ENCODE data around the gene ANKRD65. TPM values are rescaled to one million over a fixed set of nuclear protein-coding genes. Genes with fewer than 3 reads are reported as not detected.
"Not testable (repeated sequence)": the region's sequence is repeated elsewhere in the genome, so short reads cannot be mapped to it uniquely, and the experiment has no call there.

ANKRD65 gene
- total and polyA plus RNA-seq, 12 donors: 0.22 to 3.4 (median 1.6) TPM

DNA sequence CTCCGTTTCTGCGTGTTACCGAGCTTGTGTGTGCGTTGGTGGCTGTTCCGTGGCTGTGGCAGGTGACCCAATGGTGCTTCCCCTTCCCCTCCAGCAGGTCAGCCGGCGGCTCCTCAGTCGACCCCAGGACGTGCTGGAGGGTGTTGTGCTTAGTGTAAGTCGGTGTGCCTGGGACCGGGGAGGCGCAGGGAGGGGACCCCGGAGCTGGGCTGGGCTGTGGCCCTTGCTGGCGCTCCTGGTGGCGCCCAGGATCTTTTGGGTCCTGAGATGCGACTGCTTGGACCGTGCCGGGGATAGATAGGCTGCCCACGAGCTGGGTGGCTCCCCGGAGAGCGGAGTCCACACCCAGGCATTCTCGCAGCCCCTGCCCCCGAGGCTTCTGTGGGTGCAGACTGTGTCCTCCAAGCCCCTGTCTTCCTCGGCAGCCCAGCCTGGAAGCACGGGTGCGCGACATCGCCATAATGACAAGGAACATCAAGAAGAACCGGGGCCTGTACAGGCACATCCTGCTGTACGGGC is 34.3 kb upstream of the ANKRD65 start:
- no peak for DNase-seq
- Histone ChIP-seq H3K27ac (no peak overlapping the region), H3K27me3 (no peaks in the 10 kb centered on the region), H3K9me3 (replicated peaks in 1 of 3) (no peaks in the 10 kb centered on the region), H3K4me1 (replicated peaks in 1 of 2) (no peaks in the 10 kb centered on the region), H3K36me3 (replicated peaks in 1 of 2) (no peaks in the 10 kb centered on the region), H3K4me3 (no peak overlapping the region)
- no peak for TF ChIP-seq POLR2A (IDR thresholded peaks at IDR 0.05)
- TF ChIP-seq, protein P1, sequence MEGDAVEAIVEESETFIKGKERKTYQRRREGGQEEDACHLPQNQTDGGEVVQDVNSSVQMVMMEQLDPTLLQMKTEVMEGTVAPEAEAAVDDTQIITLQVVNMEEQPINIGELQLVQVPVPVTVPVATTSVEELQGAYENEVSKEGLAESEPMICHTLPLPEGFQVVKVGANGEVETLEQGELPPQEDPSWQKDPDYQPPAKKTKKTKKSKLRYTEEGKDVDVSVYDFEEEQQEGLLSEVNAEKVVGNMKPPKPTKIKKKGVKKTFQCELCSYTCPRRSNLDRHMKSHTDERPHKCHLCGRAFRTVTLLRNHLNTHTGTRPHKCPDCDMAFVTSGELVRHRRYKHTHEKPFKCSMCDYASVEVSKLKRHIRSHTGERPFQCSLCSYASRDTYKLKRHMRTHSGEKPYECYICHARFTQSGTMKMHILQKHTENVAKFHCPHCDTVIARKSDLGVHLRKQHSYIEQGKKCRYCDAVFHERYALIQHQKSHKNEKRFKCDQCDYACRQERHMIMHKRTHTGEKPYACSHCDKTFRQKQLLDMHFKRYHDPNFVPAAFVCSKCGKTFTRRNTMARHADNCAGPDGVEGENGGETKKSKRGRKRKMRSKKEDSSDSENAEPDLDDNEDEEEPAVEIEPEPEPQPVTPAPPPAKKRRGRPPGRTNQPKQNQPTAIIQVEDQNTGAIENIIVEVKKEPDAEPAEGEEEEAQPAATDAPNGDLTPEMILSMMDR (IDR thresholded peaks at IDR 0.05): no peak
- intact Hi-C loops (cut with DNase I): no loop called here
- WGBS, 4 donors: 80 to 90% (median 86%) methylated on average over 14 to 27 of the region's 30 CpGs

DNA sequence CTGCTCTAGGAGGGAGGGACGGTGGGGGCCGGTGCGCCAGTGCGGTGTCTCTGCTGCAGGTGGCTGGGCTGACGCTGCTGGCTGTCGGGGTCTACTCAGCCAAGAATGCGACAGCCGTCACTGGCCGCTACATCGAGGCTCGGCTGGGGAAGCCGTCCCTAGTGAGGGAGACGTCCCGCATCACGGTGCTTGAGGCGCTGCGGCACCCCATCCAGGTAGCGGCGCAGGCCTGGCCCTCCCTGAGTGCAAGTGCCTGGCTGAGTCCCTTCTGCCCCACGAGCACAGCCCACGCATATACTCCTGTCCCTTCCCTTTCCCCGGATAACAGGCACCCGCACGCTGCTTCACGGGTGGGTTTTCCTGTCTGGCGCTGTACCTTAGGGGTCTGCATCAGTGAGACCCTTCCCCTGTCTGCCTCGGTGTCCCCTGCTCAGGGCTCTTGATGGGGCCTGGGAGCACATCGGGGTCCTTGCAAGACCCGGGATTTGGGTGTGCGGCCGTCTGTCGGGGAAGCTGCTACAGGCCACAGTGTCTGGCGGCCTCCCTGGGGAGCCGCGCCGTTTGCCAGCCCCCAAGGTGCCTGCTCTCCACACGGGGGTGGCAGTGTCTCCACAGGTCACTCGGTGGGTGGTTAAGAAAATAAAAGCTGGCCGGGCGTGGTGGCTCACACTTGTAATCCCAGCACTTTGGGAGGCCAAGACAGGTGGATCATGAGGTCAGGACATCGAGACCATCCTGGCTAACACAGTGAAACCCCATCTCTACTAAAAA is 33.4 kb upstream of the ANKRD65 start:
- H3K4me1 ChIP-seq (replicated peaks in 1 of 2); H3K4me3 ChIP-seq; H3K27me3 ChIP-seq; H3K36me3 ChIP-seq (replicated peaks in 1 of 2); H3K27ac ChIP-seq; H3K9me3 ChIP-seq (replicated peaks in 1 of 3); intact Hi-C loops (cut with DNase I); DNase-seq: not testable (repeated sequence)
- WGBS, 4 donors: 74 to 81% (median 79%) methylated on average over 3 to 35 of the region's 41 CpGs

DNA sequence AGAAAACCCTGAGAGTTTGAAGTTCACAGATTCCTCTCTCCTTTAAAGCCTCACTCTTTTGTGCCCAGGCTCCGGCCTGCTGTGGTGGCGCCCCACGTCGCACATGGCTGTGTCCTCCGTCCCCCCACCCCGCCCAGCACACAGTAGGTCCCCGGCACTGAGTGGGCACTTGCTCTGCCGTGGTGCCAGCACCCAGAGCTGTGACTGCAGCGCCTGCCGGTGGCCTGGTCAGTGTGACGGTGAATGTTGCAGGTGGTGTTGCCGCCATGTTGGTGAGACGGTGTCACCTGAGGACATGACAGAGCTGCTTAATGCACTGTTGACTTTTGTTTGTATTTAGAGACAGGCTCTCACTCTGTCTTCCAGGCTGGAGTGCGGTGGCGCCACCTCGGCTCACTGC is 31.8 kb upstream of the ANKRD65 start:
- Histone ChIP-seq H3K4me1 (replicated peaks in 1 of 2) (no peaks in the 10 kb centered on the region), H3K27ac (no peak overlapping the region), H3K27me3 (no peaks in the 10 kb centered on the region), H3K36me3 (replicated peaks in 1 of 2) (no peaks in the 10 kb centered on the region), H3K9me3 (replicated peaks in 1 of 3) (no peaks in the 10 kb centered on the region), H3K4me3 (no peak overlapping the region)
- intact Hi-C loops (cut with DNase I): no loop called here
- WGBS, 4 donors: 86 to 95% (median 90%) methylated on average over 7 to 16 of the region's 16 CpGs
- DNase-seq: no peak
- no peak for TF ChIP-seq POLR2A (IDR thresholded peaks at IDR 0.05)
- TF ChIP-seq, protein P1 (IDR thresholded peaks at IDR 0.05): no peak

DNA sequence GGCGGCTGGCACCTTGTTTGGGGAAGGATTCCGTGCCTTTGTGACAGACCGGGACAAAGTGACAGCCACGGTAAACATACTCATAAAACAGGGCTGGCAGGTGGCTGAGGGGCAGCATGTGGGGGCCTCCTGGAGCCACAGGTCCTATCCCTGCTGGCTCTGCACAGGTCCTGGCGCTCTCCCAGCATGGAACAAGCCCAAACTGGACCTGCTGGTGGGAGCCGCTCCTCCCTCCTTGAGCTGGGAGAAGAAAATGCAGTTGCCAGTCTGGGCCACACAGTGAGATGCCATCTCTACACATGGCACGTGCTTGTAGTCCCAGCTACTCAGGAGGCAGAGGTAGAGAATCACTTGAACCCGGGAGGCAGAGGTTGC is 31.3 kb upstream of the ANKRD65 start:
- H3K9me3 ChIP-seq (replicated peaks in 1 of 3); DNase-seq; H3K27ac ChIP-seq; H3K4me1 ChIP-seq (replicated peaks in 1 of 2); H3K27me3 ChIP-seq; intact Hi-C loops (cut with DNase I); H3K36me3 ChIP-seq (replicated peaks in 1 of 2); H3K4me3 ChIP-seq: not testable (repeated sequence)
- WGBS, 4 donors: 64 to 82% (median 75%) methylated on average over 5 to 8 of the region's 8 CpGs

DNA sequence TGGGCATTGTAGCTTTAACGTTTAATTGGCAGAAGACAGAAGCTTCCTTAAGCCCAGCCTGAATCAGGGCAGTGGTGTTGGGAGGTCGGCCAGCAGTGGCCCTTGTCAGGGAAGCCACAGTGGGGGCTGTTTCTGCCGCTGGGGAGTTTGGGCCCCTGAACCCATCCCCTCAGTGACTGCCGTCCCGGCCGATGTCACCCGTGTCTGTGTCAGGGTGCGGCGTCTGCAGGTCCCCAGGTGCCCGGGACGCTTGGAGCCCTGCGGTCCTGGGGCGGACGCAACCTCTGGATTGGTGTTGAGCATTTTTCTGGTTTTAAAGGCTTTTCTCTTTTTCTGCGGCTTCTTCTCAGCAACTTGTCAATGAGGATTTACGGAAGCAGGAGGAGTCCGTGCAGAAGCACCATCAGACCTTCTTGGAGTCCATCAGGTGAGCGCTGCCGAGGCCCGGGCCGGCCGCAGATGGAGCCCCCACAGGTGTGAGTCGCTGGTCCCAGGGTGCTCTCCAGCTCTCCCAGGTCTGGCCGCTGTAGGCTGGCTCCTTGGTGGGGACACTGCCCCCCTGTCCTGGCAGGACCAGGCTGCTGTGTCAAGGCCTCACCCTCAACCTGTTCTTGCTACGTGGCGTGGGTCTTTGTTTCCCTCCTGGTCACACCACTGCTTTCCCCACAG is 30.8 kb upstream of the ANKRD65 start:
- H3K36me3 ChIP-seq (replicated peaks in 1 of 2): no peaks in the 10 kb centered on the region
- WGBS, 4 donors: 80 to 90% (median 85%) methylated on average over 17 to 26 of the region's 26 CpGs
- no peak overlapping the region for H3K4me3 ChIP-seq
- no peaks in the 10 kb centered on the region for H3K9me3 ChIP-seq (replicated peaks in 1 of 3)
- H3K27me3 ChIP-seq: no peaks in the 10 kb centered on the region
- intact Hi-C loops (cut with DNase I): no loop called here
- H3K27ac ChIP-seq: no peak overlapping the region
- TF ChIP-seq POLR2A (IDR thresholded peaks at IDR 0.05): no peak
- no peak for DNase-seq
- H3K4me1 ChIP-seq (replicated peaks in 1 of 2): no peaks in the 10 kb centered on the region

DNA sequence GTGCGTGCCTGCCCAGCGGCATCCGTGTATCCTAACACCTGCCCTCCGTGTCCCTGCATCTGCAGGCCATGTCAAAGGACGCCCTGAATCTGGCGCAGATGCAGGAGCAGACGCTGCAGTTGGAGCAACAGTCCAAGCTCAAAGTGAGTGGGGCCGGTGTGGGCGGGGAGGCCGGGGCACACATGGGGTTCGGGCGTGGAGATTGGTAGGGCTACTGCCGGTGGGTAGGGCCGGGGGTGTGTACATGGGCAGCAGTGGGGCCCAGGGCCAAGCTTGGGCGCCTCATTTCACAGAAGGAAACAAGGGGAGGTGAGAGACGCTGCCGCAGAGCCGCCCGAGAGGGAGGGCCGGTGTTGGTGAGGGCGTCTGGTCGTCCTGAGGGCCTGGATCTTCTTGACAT is 29.5 kb upstream of the ANKRD65 start:
- DNase-seq; H3K4me3 ChIP-seq; H3K4me1 ChIP-seq (replicated peaks in 1 of 2); H3K9me3 ChIP-seq (replicated peaks in 1 of 3); H3K36me3 ChIP-seq (replicated peaks in 1 of 2); intact Hi-C loops (cut with DNase I); H3K27me3 ChIP-seq; H3K27ac ChIP-seq: not testable (repeated sequence)
- WGBS, 4 donors: 77 to 82% (median 80%) methylated on average over 8 to 22 of the region's 22 CpGs
